Neural crest cell (in vitro differentiated cells): Measurements from ENCODE around the gene ZNF469. TPM values are rescaled to one million over a fixed set of nuclear protein-coding genes. Genes with fewer than 3 reads are reported as not detected.

Experiments used
- DNase-seq: peaks from one replicate; pipeline ENCODE4 v3.0.0; 2021; ENCODE audit warnings: low read depth, mixed read lengths, low spot score
- H3K27ac Mint-ChIP-seq: one replicate; pipeline ENCODE4 v1.8.0; 2021; ENCODE audit warnings: mild to moderate bottlenecking, mixed read lengths; ENCODE audit not compliant: unreplicated experiment
- H3K27me3 Mint-ChIP-seq: 2 replicates; pipeline ENCODE4 v1.8.0; 2021; ENCODE audit warnings: low read depth, mild to moderate bottlenecking, mixed read lengths
- H3K36me3 Mint-ChIP-seq: 2 replicates; pipeline ENCODE4 v1.8.0; 2021; ENCODE audit warnings: low read depth, mild to moderate bottlenecking, mixed read lengths
- H3K4me1 Mint-ChIP-seq: 2 replicates; pipeline ENCODE4 v1.8.0; 2021; ENCODE audit warnings: mixed read lengths
- H3K4me3 Mint-ChIP-seq: one replicate; pipeline ENCODE4 v1.8.0; 2021; ENCODE audit warnings: mild to moderate bottlenecking, mixed read lengths
- H3K9me3 Mint-ChIP-seq: 2 replicates; pipeline ENCODE4 v1.8.0; 2021; ENCODE audit warnings: mixed read lengths
- total RNA-seq: library from RNA; stranded (reverse); gene quantifications from 2 replicates; pipeline ENCODE4 v1.2.1, GENCODE V29; 2021
- TF ChIP-seq, protein P1 (sequence below): fragments of 200-600 bp; sonication (generic); conservative IDR thresholded peaks from 2 replicates; pipeline ENCODE4 v1.5.0; 2021; ENCODE audit warnings: antibody characterized with exemption, mild to moderate bottlenecking

The ZNF469 gene
- total RNA-seq, 1 donor from 2014 or later, result 0.58 TPM

DNA sequence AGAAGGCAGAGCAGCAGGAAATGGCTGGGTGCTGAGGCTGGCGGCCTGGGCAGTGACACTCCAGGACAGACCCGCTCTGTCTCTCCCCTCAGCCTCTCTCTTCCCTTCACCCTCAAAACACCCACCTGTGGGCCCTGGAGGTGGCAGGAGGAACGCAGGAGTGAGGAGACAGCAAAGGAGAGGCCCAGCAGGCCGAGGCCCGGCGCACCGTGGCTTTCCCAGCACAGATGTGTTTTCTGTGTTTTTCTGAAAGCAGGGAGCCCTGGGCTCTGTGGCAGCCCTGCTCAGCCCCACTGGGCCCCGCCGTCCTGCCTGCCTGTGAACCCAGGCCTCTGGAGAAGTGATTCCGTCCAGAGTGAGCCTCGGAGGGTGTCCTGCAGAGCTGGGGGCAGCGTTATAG is 30.5 kb downstream of the ZNF469 start:
- Mint-ChIP-seq H3K27me3 (no peaks in the 10 kb centered on the region), H3K9me3 (no peaks in the 10 kb centered on the region), H3K4me1 (no peaks in the 10 kb centered on the region), H3K4me3 (no peak overlapping the region), H3K36me3 (no peaks in the 10 kb centered on the region), H3K27ac (no peak overlapping the region)
- TF ChIP-seq, protein P1, sequence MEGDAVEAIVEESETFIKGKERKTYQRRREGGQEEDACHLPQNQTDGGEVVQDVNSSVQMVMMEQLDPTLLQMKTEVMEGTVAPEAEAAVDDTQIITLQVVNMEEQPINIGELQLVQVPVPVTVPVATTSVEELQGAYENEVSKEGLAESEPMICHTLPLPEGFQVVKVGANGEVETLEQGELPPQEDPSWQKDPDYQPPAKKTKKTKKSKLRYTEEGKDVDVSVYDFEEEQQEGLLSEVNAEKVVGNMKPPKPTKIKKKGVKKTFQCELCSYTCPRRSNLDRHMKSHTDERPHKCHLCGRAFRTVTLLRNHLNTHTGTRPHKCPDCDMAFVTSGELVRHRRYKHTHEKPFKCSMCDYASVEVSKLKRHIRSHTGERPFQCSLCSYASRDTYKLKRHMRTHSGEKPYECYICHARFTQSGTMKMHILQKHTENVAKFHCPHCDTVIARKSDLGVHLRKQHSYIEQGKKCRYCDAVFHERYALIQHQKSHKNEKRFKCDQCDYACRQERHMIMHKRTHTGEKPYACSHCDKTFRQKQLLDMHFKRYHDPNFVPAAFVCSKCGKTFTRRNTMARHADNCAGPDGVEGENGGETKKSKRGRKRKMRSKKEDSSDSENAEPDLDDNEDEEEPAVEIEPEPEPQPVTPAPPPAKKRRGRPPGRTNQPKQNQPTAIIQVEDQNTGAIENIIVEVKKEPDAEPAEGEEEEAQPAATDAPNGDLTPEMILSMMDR, result no peak
- DNase-seq, result no peak

DNA sequence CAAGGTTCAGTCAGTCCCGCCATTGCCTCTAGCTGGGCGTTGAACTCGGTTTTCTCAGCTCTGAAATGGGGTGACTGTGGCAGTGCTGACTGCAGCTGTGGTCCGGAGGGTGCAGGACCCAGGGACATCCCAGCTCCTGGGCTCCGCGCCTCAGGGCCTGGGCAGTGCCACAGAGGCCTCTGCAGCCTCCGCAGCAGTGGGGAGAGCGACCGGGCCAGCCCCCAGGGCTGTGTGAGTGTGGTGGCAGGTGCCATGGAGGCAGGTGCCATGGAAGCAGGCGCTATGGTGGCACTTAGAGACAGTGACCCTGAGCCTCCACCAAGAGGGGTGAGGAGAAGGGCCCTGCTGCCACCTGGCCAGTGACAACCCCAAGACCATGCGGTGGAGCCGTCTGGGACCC is 30.9 kb downstream of the ZNF469 start:
- H3K9me3 Mint-ChIP-seq, result no peaks in the 10 kb centered on the region
- TF ChIP-seq, protein P1, result no peak
- no peaks in the 10 kb centered on the region for H3K27me3 Mint-ChIP-seq
- H3K4me1 Mint-ChIP-seq, result no peaks in the 10 kb centered on the region
- DNase-seq, result no peak
- H3K27ac Mint-ChIP-seq, result no peak overlapping the region
- no peaks in the 10 kb centered on the region for H3K36me3 Mint-ChIP-seq
- no peak overlapping the region for H3K4me3 Mint-ChIP-seq

DNA sequence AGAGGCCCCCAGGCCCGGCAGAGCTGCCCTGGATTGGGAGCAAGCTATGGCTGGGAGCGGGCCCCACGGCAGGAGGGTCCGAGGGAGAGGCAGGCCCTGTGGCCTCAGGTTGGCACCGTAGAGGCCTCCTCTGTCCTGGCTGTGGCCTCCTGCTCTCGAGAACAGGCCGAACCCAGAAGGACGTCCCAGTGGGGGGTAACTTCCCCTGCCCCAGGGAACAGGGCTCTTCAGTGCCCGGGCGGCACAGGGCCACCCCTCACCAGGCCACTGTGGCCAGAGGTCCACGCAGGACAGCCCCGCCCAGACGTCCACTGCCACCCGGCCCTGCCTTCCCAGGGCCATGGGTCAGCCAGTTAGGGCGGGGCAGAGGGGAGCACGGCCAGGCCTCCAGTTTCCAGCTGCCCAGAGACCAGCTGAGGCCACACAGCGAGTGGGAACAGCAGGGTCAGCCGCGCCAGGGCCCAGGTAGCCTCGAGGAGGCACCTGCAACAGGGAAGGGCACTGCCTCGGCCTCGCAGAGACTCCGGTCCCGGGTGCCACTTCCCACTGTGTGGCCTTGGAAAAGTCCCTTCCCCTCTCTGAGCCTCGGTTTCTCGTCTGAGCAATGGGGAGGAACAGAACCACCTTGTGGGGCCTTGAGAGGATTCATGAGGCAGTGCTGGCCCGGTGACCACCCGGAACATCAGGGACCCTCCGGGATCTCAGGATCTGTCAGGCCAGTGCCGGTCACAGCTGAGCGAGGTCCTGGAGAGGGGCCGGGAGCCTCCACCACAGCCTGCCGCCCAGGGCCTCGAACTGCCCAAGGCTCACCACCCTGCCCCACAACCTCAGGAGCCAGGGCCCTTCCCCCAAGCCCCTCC is 32.0 kb downstream of the ZNF469 start:
- TF ChIP-seq, protein P1, result no peak
- no peaks in the 10 kb centered on the region for H3K4me1 Mint-ChIP-seq
- H3K9me3 Mint-ChIP-seq, result no peaks in the 10 kb centered on the region
- no peaks in the 10 kb centered on the region for H3K27me3 Mint-ChIP-seq
- H3K4me3 Mint-ChIP-seq, result no peak overlapping the region
- no peak overlapping the region for H3K27ac Mint-ChIP-seq
- no peak for DNase-seq
- no peaks in the 10 kb centered on the region for H3K36me3 Mint-ChIP-seq

DNA sequence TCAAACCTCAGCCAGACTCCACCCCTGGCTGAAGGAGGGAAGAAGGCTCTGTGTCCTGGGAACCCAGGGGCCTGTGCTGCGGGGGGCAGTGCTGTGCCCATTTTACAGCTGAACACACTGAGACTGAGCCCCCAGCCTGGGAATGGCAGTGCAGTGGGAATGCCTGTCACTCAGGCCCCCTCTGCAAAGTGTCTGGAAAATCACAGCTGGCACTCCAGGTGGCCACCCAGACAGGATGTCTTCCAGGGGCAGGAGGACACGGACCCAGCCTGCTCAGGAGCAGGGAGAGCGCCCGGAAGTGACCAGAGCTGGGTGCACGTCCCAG is 32.6 kb downstream of the ZNF469 start:
- Mint-ChIP-seq H3K36me3 (no peaks in the 10 kb centered on the region), H3K27me3 (no peaks in the 10 kb centered on the region), H3K4me3 (no peak overlapping the region), H3K4me1 (no peaks in the 10 kb centered on the region), H3K9me3 (no peaks in the 10 kb centered on the region), H3K27ac (no peak overlapping the region)
- TF ChIP-seq, protein P1, result no peak
- no peak for DNase-seq

DNA sequence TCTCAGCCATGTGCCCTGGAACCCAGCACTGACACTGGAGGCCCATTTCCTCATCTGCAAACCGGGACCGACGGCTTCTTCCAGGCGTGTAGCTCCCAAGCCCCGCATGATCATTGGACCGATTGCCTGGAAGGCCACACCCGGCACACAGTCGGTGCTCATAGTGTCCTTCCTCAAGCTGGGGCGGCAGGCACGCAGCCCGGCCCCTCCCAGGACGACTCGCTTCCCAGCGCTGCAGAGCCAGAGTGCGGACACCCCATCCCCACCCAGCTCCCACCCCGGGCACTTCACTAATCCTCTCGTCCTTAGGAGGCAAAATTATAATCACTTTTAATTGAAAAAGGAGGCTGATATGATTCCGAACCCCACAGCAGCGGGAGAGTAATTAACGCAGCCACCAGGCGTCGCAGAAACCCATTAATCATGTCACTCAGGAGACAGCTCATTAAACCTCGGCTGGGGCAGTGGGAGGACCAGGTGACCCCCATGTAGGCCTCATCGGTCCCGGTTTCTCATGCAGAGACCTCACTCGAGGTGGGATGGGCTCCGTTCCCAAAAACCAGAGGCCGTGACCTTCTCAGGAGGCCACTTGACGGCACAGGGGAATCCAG is 33.1 kb downstream of the ZNF469 start:
- TF ChIP-seq, protein P1, result no peak
- Mint-ChIP-seq H3K9me3 (no peaks in the 10 kb centered on the region), H3K27me3 (no peaks in the 10 kb centered on the region), H3K4me3 (no peak overlapping the region), H3K4me1 (no peaks in the 10 kb centered on the region), H3K27ac (peak overlapping the region; percentile 87), H3K36me3 (no peaks in the 10 kb centered on the region)
- DNase-seq, result no peak
